Bronchial epithelial cell (primary cell): ENCODE data around the gene SLC66A2. TPM values are rescaled to one million over a fixed set of nuclear protein-coding genes. Genes with fewer than 3 reads are reported as not detected.

Experiments used
- DNase-seq: peaks from one replicate; pipeline ENCODE4 v3.0.0-alpha.2; 2010; ENCODE audit warnings: low read depth
- FAIRE-seq: peaks from 2 replicates; lab custom pipeline; 2011; peaks lifted over from hg19 to GRCh38; lab: Jason Lieb, UNC
- H3K27me3 ChIP-seq: 2 replicates; pipeline ENCODE4 v1.5.1; 2011; ENCODE audit warnings: low read length; ENCODE audit not compliant: control insufficient read depth, insufficient read depth
- H3K36me3 ChIP-seq: 2 replicates; pipeline ENCODE4 v1.5.1; 2011; ENCODE audit warnings: low read length; ENCODE audit not compliant: control insufficient read depth, insufficient read depth
- H3K4me3 ChIP-seq: 2 replicates; pipeline ENCODE4 v1.5.1; 2011; ENCODE audit warnings: mild to moderate bottlenecking, low read depth, low read length, control low read depth
- total RNA-seq: library from RNA; depleted of rRNA; stranded (reverse); fragments of >200 nt; gene quantifications from 2 replicates; pipeline ENCODE4 v1.2.1, GENCODE V29; 2014
- TF ChIP-seq, protein P1 (sequence below): IDR thresholded peaks from 2 replicates; pipeline ENCODE4 v1.5.1; 2011; ENCODE audit warnings: mild to moderate bottlenecking, moderate library complexity, low read length, control low read depth, inconsistent platforms; ENCODE audit not compliant: insufficient read depth, severe bottlenecking

The SLC66A2 gene
- total RNA-seq, 1 donor from 2014 or later: 60.6 TPM

- H3K36me3 ChIP-seq: peaks cover 17% of the 10 kb centered on the region
Observed at GRCh38 chr18:79935499-79935898, 16.0 kb downstream of the SLC66A2 start.

DNA sequence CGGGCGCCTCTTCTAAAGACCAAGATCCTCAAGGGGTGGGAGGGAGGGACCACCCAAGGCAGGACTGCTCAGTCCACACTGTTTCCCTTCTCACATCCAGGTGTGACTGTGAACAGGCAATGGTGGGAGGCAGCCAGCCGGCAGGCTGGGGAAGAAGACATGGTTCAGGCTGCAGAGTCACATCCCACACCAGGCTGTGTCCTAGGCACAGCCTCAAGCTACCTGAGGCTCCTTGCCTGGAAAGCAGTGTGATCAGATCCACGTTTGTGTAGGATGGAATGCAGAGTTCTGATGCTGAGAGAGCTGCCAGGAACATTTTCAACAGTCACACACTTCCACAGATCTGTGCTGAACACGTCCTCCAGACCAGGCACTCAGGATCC is 16.4 kb downstream of the SLC66A2 start:
- H3K27me3 ChIP-seq: no peaks in the 10 kb centered on the region
- DNase-seq: no peak
- H3K4me3 ChIP-seq: no peak overlapping the region
- H3K36me3 ChIP-seq: peaks cover 16% of the 10 kb centered on the region
- FAIRE-seq: no peak
- TF ChIP-seq, protein P1, sequence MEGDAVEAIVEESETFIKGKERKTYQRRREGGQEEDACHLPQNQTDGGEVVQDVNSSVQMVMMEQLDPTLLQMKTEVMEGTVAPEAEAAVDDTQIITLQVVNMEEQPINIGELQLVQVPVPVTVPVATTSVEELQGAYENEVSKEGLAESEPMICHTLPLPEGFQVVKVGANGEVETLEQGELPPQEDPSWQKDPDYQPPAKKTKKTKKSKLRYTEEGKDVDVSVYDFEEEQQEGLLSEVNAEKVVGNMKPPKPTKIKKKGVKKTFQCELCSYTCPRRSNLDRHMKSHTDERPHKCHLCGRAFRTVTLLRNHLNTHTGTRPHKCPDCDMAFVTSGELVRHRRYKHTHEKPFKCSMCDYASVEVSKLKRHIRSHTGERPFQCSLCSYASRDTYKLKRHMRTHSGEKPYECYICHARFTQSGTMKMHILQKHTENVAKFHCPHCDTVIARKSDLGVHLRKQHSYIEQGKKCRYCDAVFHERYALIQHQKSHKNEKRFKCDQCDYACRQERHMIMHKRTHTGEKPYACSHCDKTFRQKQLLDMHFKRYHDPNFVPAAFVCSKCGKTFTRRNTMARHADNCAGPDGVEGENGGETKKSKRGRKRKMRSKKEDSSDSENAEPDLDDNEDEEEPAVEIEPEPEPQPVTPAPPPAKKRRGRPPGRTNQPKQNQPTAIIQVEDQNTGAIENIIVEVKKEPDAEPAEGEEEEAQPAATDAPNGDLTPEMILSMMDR: no peak

More at GRCh38 chr18:79935499-79935898, 16.0 kb downstream of the SLC66A2 start:
- Histone ChIP-seq H3K27me3 (no peaks in the 10 kb centered on the region), H3K4me3 (no peak overlapping the region)
- FAIRE-seq (no peak), DNase-seq (no peak)
- TF ChIP-seq, protein P1: no peak

GRCh38 chr18:79934311-79935097 is 16.9 kb downstream of the SLC66A2 start:
- FAIRE-seq (no peak), DNase-seq (no peak)
- H3K4me3 ChIP-seq: no peak overlapping the region
- H3K27me3 ChIP-seq: no peaks in the 10 kb centered on the region
- H3K36me3 ChIP-seq: peaks cover 16% of the 10 kb centered on the region
- TF ChIP-seq, protein P1: no peak

DNA sequence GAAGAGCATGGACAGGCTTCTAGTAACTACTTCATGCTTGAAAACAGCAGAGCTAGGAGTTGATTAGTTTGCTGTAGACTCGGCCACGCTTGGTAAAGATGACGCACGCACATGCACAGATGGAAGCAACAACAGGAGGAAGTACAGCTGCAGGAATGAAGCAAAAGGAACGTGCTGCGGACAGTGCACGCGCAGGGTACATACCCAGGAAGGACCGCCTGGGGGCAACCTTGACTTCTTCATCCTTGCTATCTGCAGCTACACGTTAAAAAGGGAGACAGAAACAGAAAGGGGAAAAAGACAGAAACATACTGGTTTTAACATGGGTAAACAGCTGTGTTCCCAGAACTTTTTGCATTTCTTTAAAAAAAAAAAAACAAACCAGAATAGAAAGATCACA is 17.7 kb downstream of the SLC66A2 start:
- FAIRE-seq: no peak
- DNase-seq: no peak
- TF ChIP-seq, protein P1: no peak
- H3K36me3 ChIP-seq: peaks cover 16% of the 10 kb centered on the region
- no peak overlapping the region for H3K4me3 ChIP-seq
- H3K27me3 ChIP-seq: no peaks in the 10 kb centered on the region

DNA sequence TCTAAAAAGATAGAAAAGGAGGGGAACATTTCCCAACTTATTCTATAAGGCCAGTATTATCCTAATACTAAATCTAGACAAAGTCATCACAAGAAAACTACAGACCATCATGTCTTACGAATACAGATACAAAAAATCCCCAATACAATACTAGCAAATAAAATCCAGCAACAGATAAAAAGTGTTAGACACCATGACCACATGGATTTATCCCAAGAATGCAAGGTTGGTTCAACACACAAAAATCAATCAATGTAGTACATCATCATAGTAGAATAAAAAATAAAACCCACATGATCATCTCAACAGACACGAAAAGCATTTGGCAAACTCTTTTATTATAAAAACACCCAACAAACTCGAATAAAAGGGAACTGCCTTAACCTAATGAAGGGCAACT is 18.5 kb downstream of the SLC66A2 start:
- Histone ChIP-seq H3K36me3 (peaks cover 13% of the 10 kb centered on the region), H3K27me3 (no peaks in the 10 kb centered on the region), H3K4me3 (no peak overlapping the region)
- FAIRE-seq (no peak), DNase-seq (no peak)
- TF ChIP-seq, protein P1: no peak
